Upper lobe of left lung (tissue), 4 donors: ENCODE data around the gene GDF15.

Experiments
- CTCF ChIP-seq, 6 experiments: fragments of 450-650 bp in 4 of 6; fragments of 200-600 bp in 2 of 6; sonication (generic) in 2 of 6; IDR thresholded peaks; one replicate each; pipeline ENCODE4 v1.5.1; 2016 to 2019; ENCODE audit warnings: antibody characterized with exemption in 6 of 6
- EP300 ChIP-seq, 4 donors: sonication (generic); formaldehyde crosslinking; IDR thresholded peaks; one replicate each; pipeline ENCODE4 v1.5.1; 2017; ENCODE audit warnings: antibody characterized with exemption in 4 of 4, control low read depth in 2 of 4
- POLR2A ChIP-seq, 4 donors: fragments of 450-650 bp; IDR thresholded peaks; one replicate each; pipeline ENCODE4 v1.5.1; 2016 to 2017; ENCODE audit warnings: antibody characterized with exemption in 4 of 4, mild to moderate bottlenecking in 2 of 4
- POLR2AphosphoS5 ChIP-seq, 2 donors: sonication (generic); formaldehyde crosslinking; IDR thresholded peaks; one replicate each; pipeline ENCODE4 v1.5.1; 2017; ENCODE audit warnings: antibody characterized with exemption in 2 of 2

GRCh38 chr19:18419699-18420460 is 33.9 kb downstream of the GDF15 start:
- TF ChIP-seq CTCF (IDR thresholded peaks at IDR 0.05) (peak in 1 of 6 experiments; percentile 5), POLR2AphosphoS5 (IDR thresholded peaks at IDR 0.05) (no peak), EP300 (IDR thresholded peaks at IDR 0.05) (no peak), POLR2A (IDR thresholded peaks at IDR 0.05) (no peak)
